NCI-H1048 (cell line): ENCODE results near the gene PFKFB4.
A peak's percentile ranks its signal among the peaks of the same experiment; 100 is the strongest.
"Not testable (repeated sequence)": the region's sequence is repeated elsewhere in the genome, so short reads cannot be mapped to it uniquely, and the experiment has no call there.

Experiments used
- DNase-seq: peaks from one replicate; lab custom pipeline; 2025; lab: John Stamatoyannopoulos, UW

PFKFB4 gene

DNA sequence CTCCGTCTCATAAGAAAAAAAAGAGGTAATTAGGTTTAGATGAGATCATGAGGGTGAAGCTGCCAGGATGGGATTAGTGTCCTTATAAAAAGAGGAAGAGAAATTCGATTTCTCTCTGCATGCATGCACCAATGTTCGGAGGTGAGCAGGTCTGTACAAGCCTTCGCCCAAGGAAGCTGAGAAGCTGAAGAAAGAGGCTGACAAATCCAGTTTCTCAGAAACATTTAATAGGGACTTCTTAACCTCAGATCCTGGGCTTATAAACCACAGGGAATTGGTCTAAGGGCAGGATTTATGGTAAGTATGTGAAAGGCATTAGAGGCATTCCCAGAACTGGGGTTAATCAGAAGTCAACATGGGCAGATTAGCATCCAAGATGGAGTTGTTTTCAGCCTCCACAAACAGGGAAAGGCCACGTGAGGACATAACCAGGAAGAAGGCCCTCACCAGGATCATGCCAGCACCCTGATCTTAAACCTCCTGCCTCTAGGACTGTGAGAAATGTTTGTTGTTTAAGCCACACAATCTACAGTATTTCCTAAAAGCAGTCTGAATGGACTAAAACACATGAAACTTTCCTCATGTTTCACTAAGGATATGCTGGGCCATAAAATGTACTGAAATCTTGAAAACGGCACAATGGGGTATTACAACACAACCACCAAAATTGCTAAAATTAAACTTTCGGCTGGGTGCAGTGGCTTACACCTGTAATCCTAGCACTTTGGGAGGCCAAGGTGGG lies 64.0 kb downstream of the PFKFB4 start:
- DNase-seq = no peak

DNA sequence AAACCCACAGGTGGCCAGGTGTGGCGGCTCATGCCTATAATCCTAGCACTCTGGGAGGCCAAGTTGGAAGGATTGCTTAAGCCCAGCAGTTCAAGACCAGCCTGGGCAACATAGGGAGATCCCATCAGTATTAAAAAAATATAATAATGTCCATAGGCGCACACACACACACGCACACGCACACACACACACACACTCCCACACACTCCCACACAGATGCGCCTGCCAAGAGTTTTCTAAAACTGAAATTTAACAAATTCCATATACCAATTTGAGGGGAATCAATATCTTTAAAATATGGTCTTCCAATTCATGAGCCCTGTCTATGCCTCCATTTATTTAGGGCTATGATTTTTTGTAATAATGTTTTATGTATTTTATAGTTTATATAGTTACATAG lies 69.7 kb downstream of the PFKFB4 start:
- DNase-seq = no peak

DNA sequence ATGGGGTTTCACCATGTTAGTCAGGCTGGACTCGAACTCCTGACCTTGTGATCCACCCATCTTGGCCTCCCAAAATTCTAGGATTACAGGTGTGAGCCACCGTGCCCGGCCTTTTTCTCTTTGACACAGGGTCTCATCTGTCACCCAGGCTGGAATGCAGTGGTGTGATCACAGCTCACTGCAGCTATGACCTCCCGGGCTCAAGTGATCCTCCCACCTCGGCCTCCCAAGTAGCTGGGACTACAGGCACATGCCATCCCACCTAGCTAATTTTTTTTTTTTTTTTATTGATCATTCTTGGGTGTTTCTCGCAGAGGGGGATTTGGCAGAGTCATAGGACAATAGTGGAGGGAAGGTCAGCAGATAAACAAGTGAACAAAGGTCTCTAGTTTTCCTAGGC lies 73.8 kb downstream of the PFKFB4 start:
- not testable (repeated sequence) for DNase-seq

GRCh38 chr3:48480891-48481290 lies 75.7 kb downstream of the PFKFB4 start:
- not testable (repeated sequence) for DNase-seq

GRCh38 chr3:48478626-48479555 lies 77.7 kb downstream of the PFKFB4 start:
- DNase-seq = no peak

- DNase-seq = no peak
Measured at GRCh38 chr3:48477959-48478520, 78.6 kb downstream of the PFKFB4 start.

- DNase-seq = no peak
Measured at GRCh38 chr3:48476426-48477053, 80.1 kb downstream of the PFKFB4 start.

GRCh38 chr3:48475188-48475587 lies 81.4 kb downstream of the PFKFB4 start:
- DNase-seq = no peak

DNA sequence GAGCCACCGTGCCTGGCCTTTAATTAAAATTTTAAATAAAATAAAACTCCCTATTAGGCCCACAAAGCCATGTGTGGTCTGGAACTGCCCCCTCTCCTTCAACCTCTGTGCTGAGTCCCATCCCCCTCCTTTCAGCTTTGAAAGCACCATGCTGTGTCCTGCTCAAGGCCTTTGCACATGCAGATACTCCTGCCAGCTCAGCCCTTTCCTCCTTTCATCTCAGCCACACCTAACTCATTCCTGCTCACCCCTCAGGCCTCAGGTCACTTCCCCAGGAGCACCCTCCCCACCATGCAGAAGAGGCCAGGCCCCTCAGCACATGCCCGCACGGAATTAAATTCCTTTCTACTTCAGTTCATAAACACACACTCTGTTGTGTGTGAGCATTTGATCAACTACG lies 82.0 kb downstream of the PFKFB4 start:
- DNase-seq = no peak

GRCh38 chr3:48474031-48474430 lies 82.6 kb downstream of the PFKFB4 start:
- DNase-seq = not testable (repeated sequence)

DNA sequence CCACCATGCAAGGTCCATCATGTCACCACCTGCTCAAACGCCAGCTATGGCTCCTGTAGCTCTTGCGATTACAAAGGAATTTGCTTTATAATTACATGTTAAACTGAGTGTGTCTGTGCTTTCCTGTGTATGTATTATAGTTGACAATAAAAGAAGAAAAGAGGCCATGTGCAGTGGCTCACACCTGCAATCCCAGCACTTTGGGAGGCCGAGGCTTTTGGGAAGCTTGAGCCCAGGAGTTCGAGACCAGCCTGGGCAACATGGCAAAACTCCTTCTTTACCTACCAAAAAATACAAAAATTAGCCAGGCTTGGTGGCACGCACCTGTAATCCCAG lies 83.0 kb downstream of the PFKFB4 start:
- DNase-seq = no peak

GRCh38 chr3:48472923-48473616 lies 83.5 kb downstream of the PFKFB4 start:
- peak; percentile 49 for DNase-seq

- no peak for DNase-seq
Measured at GRCh38 chr3:48472673-48472922, 84.0 kb downstream of the PFKFB4 start.

DNA sequence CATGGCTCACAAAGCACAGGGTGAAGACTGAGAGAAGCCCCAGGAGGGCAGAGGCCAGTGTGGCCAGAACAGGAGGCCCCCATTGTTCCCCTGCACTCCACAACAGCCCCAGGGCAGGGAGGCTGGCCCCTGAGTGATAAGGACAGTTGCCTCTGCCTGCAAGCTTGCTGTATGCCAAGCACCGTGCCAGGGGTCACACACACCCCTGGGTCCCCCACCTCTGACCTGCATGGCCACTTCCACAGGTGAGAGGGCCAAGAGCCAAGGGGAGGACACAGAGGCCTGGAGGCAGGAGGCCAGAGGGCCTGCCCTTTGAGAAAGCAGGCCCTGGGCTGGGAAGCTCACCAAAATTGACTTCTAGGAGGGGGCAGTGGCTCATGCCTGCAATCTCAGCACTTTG lies 86.3 kb downstream of the PFKFB4 start:
- DNase-seq = no peak

DNA sequence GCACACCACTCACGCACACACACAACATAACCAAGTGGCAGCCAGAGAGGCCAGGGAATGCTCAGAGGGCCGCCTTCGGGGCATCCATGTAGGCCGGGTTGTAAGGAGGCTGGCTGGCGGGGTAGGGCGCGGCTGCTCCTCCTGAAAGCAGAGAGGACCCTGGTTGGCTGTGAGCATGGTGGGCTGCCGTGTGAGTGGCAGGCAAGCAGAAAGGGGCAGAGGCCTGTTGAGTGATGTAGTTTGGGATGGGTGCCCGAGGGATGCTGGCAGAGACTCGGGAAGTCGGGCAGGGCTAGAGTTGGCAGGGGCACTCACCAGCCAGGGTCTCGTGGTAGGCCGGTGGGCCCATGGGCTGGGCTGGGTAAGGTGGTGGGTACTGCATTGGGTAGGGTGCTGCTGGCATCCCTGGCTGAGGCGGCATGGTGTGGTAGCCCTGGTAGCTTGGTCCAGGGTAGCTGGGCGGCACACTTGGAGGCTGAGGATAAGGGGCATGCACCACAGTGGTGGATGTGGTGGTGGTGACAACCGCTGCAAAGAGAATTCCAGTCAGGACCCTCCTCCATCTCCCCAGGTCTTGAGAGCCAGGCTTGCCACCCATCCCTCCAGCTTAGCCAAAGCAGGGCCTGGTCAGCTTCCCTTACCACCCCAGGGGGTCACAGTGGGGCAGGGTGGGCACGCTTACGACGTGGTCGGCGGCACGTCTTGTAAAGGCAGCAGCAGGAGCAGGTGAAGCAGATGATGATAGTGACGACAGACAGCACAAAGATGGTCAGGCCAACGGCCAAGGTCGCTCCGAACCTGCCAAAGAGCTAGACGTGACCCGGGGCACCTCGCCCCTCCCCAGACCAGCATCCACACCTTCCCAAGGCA lies 87.3 kb downstream of the PFKFB4 start:
- DNase-seq = no peak

- DNase-seq = no peak
Measured at GRCh38 chr3:48468329-48468731, 88.3 kb downstream of the PFKFB4 start.
